Progenitor cell of endocrine pancreas (in vitro differentiated cells): ENCODE measurements around the gene ORAI2. TPM values are rescaled to one million over a fixed set of nuclear protein-coding genes. Genes with fewer than 3 reads are reported as not detected.
A peak's percentile ranks its signal among the peaks of the same experiment; 100 is the strongest.

ENCODE experiments used
- DNase-seq: peaks from one replicate; pipeline ENCODE4 v3.0.0; 2021; ENCODE audit warnings: low spot score; ENCODE audit not compliant: unreplicated experiment
- H3K27ac Mint-ChIP-seq: 2 replicates; pipeline ENCODE4 v1.8.0; 2021; ENCODE audit warnings: mild to moderate bottlenecking, moderate library complexity, mixed read lengths
- H3K27me3 Mint-ChIP-seq: 2 replicates; pipeline ENCODE4 v1.8.0; 2021; ENCODE audit warnings: mixed read lengths
- H3K36me3 Mint-ChIP-seq: 2 replicates; pipeline ENCODE4 v1.8.0; 2022; ENCODE audit warnings: mixed read lengths; ENCODE audit not compliant: insufficient read depth
- H3K4me1 Mint-ChIP-seq: 2 replicates; pipeline ENCODE4 v1.8.0; 2021; ENCODE audit warnings: low read depth, mixed read lengths
- H3K4me3 Mint-ChIP-seq: 2 replicates; pipeline ENCODE4 v1.8.0; 2021; ENCODE audit warnings: low read depth, mild to moderate bottlenecking, moderate library complexity, mixed read lengths
- H3K9me3 Mint-ChIP-seq: 2 replicates; pipeline ENCODE4 v1.8.0; 2021; ENCODE audit warnings: low read depth, mixed read lengths
- CTCF ChIP-seq: fragments of 200-600 bp; sonication (generic); IDR thresholded peaks from one replicate; pipeline ENCODE4 v1.5.0; 2021; ENCODE audit warnings: antibody characterized with exemption, mild to moderate bottlenecking; ENCODE audit not compliant: unreplicated experiment
- total RNA-seq: library from RNA; stranded (reverse); gene quantifications from 2 replicates; pipeline ENCODE4 v1.2.1, GENCODE V29; 2021

The ORAI2 gene
- total RNA-seq, 1 donor from 2014 or later: 41.8 TPM

- H3K9me3 Mint-ChIP-seq: no peaks in the 10 kb centered on the region
- DNase-seq: no peak
- H3K27ac Mint-ChIP-seq: no peak overlapping the region
- peaks cover 3% of the 10 kb centered on the region for H3K36me3 Mint-ChIP-seq
- peaks cover 11% of the 10 kb centered on the region for H3K4me1 Mint-ChIP-seq
- no peak overlapping the region for H3K4me3 Mint-ChIP-seq
- no peaks in the 10 kb centered on the region for H3K27me3 Mint-ChIP-seq
- no peak for TF ChIP-seq CTCF
Measured at GRCh38 chr7:102436118-102436517, 2.7 kb downstream of the ORAI2 start.

- H3K36me3 Mint-ChIP-seq: peaks cover 6% of the 10 kb centered on the region
- no peak overlapping the region for H3K4me3 Mint-ChIP-seq
- no peak overlapping the region for H3K27ac Mint-ChIP-seq
- no peak for DNase-seq
- no peaks in the 10 kb centered on the region for H3K27me3 Mint-ChIP-seq
- no peak for TF ChIP-seq CTCF
- H3K9me3 Mint-ChIP-seq: no peaks in the 10 kb centered on the region
- no peaks in the 10 kb centered on the region for H3K4me1 Mint-ChIP-seq
Measured at GRCh38 chr7:102439963-102440795, 6.8 kb downstream of the ORAI2 start.

- no peaks in the 10 kb centered on the region for H3K4me1 Mint-ChIP-seq
- no peak for DNase-seq
- peak overlapping the region; percentile 23 for H3K27ac Mint-ChIP-seq
- no peak for TF ChIP-seq CTCF
- no peak overlapping the region for H3K4me3 Mint-ChIP-seq
- H3K27me3 Mint-ChIP-seq: no peaks in the 10 kb centered on the region
- no peaks in the 10 kb centered on the region for H3K9me3 Mint-ChIP-seq
- peaks cover 4% of the 10 kb centered on the region for H3K36me3 Mint-ChIP-seq
Measured at GRCh38 chr7:102444961-102445673, 11.7 kb downstream of the ORAI2 start.

GRCh38 chr7:102445674-102446071 is 12.3 kb downstream of the ORAI2 start:
- DNase-seq: no peak
- no peak for TF ChIP-seq CTCF
- H3K4me1 Mint-ChIP-seq: no peaks in the 10 kb centered on the region
- no peaks in the 10 kb centered on the region for H3K27me3 Mint-ChIP-seq
- no peak overlapping the region for H3K4me3 Mint-ChIP-seq
- H3K9me3 Mint-ChIP-seq: no peaks in the 10 kb centered on the region
- peaks cover 4% of the 10 kb centered on the region for H3K36me3 Mint-ChIP-seq
- no peak overlapping the region for H3K27ac Mint-ChIP-seq

- TF ChIP-seq CTCF: no peak
- Mint-ChIP-seq H3K27me3 (no peaks in the 10 kb centered on the region), H3K4me3 (no peak overlapping the region), H3K4me1 (no peaks in the 10 kb centered on the region), H3K27ac (no peak overlapping the region), H3K9me3 (no peaks in the 10 kb centered on the region), H3K36me3 (peaks cover 4% of the 10 kb centered on the region)
- no peak for DNase-seq
Measured at GRCh38 chr7:102446387-102447156, 13.2 kb downstream of the ORAI2 start.
